Calu3 (cell line): ENCODE data around the gene SLC24A3. TPM values are rescaled to one million over a fixed set of nuclear protein-coding genes. Genes with fewer than 3 reads are reported as not detected.

Experiments used
- BruUV-seq: library from RNA; stranded (reverse); fragments of 400-500 nt; replicated peaks from 2 replicates; lab custom pipeline; 2021; lab: Mats Ljungman, UMichigan
- CTCF ChIA-PET: fragments of 300-600 bp; sonication (Branson Sonifier 250); formaldehyde crosslinking; loops from one replicate; lab custom pipeline; 2022; ENCODE audit warnings: antibody characterized with exemption; lab: Charles Lee
- DNase-seq: peaks from one replicate; pipeline ENCODE4 v3.0.0; 2022
- H3K27ac Mint-ChIP-seq: one replicate; pipeline ENCODE4 v1.8.0; 2022; ENCODE audit warnings: mixed read lengths; ENCODE audit not compliant: unreplicated experiment
- H3K27me3 Mint-ChIP-seq: one replicate; pipeline ENCODE4 v1.8.0; 2022; ENCODE audit warnings: mixed read lengths; ENCODE audit not compliant: unreplicated experiment
- H3K36me3 Mint-ChIP-seq: one replicate; pipeline ENCODE4 v1.8.0; 2022; ENCODE audit warnings: mild to moderate bottlenecking, moderate library complexity, mixed read lengths; ENCODE audit not compliant: insufficient read depth, unreplicated experiment
- H3K4me1 Mint-ChIP-seq: one replicate; pipeline ENCODE4 v1.8.0; 2022; ENCODE audit warnings: mild to moderate bottlenecking, low read depth, mixed read lengths; ENCODE audit not compliant: unreplicated experiment
- H3K4me3 Mint-ChIP-seq: one replicate; pipeline ENCODE4 v1.8.0; 2022; ENCODE audit warnings: mild to moderate bottlenecking, low read depth, moderate library complexity, mixed read lengths; ENCODE audit not compliant: unreplicated experiment
- H3K9me3 Mint-ChIP-seq: one replicate; pipeline ENCODE4 v1.8.0; 2022; ENCODE audit warnings: low read depth, mixed read lengths; ENCODE audit not compliant: unreplicated experiment
- intact Hi-C: fragments of 100-400 bp; cut with micrococcal nuclease; formaldehyde crosslinking; loops from one replicate; pipeline ENCODE4 v1.10.0; 2022; ENCODE audit not compliant: unreplicated experiment
- total RNA-seq: library from RNA; stranded (reverse); gene quantifications from 2 replicates; pipeline ENCODE4 v1.2.3, GENCODE V29; 2022
- TF ChIP-seq, protein P1 (sequence below): fragments of 200-600 bp; IDR thresholded peaks from one replicate; pipeline ENCODE4 v1.8.0; 2022; ENCODE audit warnings: antibody characterized with exemption; ENCODE audit not compliant: unreplicated experiment

The SLC24A3 gene
- total RNA-seq, 1 experiment from 2014 or later: not detected

DNA sequence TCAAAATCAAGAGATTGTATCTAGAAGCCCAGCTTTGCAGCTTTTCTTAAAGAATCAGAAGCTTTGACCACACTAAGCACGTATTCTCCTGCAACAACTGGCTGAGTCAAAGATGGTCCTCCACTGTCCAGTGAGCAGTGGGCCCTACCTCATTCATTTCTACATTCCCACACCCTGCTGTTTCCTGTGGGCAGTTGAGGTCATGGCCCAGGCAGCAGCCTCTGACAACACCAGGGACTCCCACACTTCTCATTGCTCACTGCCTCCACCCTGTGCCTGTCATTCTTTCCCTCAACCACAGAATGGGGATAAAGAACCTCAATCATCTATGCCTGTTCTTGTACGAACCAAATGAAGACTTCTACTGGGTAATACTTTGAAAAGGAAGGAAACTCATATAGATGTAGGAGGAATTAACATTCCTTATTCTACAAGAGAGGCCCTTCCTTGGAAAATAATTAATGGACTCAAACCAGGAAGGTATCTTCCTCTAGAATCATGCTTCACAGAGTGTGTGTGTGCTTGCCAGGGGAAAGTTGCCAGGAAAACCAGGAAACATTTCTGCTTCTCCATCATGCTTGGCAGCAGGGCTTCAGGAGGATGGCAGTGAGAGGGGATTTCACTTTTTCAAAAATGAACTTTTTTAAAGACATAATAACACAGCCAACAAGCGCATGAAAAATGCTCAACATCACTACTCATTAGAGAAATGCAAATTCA is 353.9 kb downstream of the SLC24A3 start:
- intact Hi-C loops: no loop called here
- BruUV-seq: no TSS peak
- CTCF ChIA-PET: no interaction called here
- TF ChIP-seq, protein P1, sequence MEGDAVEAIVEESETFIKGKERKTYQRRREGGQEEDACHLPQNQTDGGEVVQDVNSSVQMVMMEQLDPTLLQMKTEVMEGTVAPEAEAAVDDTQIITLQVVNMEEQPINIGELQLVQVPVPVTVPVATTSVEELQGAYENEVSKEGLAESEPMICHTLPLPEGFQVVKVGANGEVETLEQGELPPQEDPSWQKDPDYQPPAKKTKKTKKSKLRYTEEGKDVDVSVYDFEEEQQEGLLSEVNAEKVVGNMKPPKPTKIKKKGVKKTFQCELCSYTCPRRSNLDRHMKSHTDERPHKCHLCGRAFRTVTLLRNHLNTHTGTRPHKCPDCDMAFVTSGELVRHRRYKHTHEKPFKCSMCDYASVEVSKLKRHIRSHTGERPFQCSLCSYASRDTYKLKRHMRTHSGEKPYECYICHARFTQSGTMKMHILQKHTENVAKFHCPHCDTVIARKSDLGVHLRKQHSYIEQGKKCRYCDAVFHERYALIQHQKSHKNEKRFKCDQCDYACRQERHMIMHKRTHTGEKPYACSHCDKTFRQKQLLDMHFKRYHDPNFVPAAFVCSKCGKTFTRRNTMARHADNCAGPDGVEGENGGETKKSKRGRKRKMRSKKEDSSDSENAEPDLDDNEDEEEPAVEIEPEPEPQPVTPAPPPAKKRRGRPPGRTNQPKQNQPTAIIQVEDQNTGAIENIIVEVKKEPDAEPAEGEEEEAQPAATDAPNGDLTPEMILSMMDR: no peak
- Mint-ChIP-seq H3K4me3 (no peak overlapping the region), H3K4me1 (no peaks in the 10 kb centered on the region), H3K27ac (no peak overlapping the region), H3K9me3 (no peaks in the 10 kb centered on the region), H3K36me3 (no peaks in the 10 kb centered on the region), H3K27me3 (peaks cover 13% of the 10 kb centered on the region)
- no peak for DNase-seq

GRCh38 chr20:19568128-19568527 is 355.7 kb downstream of the SLC24A3 start:
- no TSS peak for BruUV-seq
- DNase-seq: no peak
- H3K27ac Mint-ChIP-seq: no peak overlapping the region
- no peaks in the 10 kb centered on the region for H3K9me3 Mint-ChIP-seq
- CTCF ChIA-PET: no interaction called here
- H3K4me1 Mint-ChIP-seq: no peaks in the 10 kb centered on the region
- intact Hi-C loops: no loop called here
- peaks cover 13% of the 10 kb centered on the region for H3K27me3 Mint-ChIP-seq
- H3K4me3 Mint-ChIP-seq: no peak overlapping the region
- TF ChIP-seq, protein P1: no peak
- no peaks in the 10 kb centered on the region for H3K36me3 Mint-ChIP-seq

DNA sequence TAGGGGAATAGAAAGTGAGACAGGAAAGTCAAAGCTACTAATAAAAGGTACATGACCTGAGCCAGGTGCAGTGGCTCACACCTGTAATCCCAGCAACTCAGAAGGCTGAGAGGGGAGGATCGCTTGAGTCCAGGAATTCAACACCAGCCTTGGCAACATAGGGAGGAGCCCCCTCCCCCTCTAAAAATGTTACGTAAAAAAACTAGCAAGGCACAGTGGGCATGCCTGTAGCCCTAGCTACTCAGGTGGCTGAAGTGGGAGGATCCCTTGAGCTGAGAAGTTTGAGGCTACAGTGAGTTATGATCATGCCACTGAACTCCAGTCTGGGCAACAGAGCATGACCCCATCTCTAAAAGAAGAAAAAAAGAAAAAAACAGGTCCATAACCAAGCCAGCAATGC is 359.6 kb downstream of the SLC24A3 start:
- DNase-seq: no peak
- Mint-ChIP-seq H3K9me3 (no peaks in the 10 kb centered on the region), H3K36me3 (no peaks in the 10 kb centered on the region), H3K27ac (no peak overlapping the region), H3K4me3 (no peak overlapping the region), H3K27me3 (no peaks in the 10 kb centered on the region), H3K4me1 (no peaks in the 10 kb centered on the region)
- no TSS peak for BruUV-seq
- TF ChIP-seq, protein P1: no peak
- CTCF ChIA-PET: interaction anchor here (0.6 kb wide), 1 partner anchor 11 kb away, joined by 9 read pairs; no protein-coding TSS in a partner anchor
- intact Hi-C loops: no loop called here

DNA sequence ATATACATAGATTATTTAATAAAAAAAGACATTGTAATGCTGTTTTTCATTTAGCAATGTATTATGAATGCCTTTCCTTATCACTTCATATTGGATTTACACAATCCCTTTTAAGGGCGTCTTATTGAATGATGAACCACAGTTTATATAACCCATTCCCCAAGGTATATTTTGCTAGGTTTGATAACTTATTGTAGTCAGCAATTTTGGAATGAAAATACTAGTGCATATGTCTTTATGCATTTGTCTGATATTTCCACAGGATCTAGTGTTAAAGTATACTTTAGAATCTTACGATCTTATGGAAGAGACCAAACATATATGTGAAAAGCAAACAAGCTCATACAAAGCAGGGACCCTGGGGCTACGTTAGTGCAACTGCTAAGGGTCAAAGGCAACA is 365.2 kb downstream of the SLC24A3 start:
- TF ChIP-seq, protein P1: no peak
- Mint-ChIP-seq H3K4me3 (no peak overlapping the region), H3K27me3 (peaks cover 20% of the 10 kb centered on the region), H3K27ac (no peak overlapping the region), H3K9me3 (no peaks in the 10 kb centered on the region), H3K36me3 (no peaks in the 10 kb centered on the region), H3K4me1 (no peaks in the 10 kb centered on the region)
- intact Hi-C loops: no loop called here
- no peak for DNase-seq
- BruUV-seq: no TSS peak
- CTCF ChIA-PET: no interaction called here
